Activated T-cell treated with anti-CD3 and anti-CD28 coated beads, Interleukin-2, amount 50 U/mL, for 72 hours (primary cell): ENCODE results near the gene PCCA. TPM values are rescaled to one million over a fixed set of nuclear protein-coding genes. Genes with fewer than 3 reads are reported as not detected.

Experiments used
- ATAC-seq, 2 donors: fragments of 150-1000 bp; cut with Tn5 transposase; replicated peaks in 1 of 2; 2 replicates each; pipeline ENCODE4 v1.10.0; 2021; ENCODE audit warnings: moderate library complexity in 2 of 2, mild to moderate bottlenecking in 1 of 2
- DNase-seq, 2 donors: peaks; one replicate each; pipeline ENCODE4 v3.0.0; 2021 to 2022; ENCODE audit warnings: mixed read lengths in 1 of 2
- H3K27ac Mint-ChIP-seq: one replicate; pipeline ENCODE4 v1.8.0; 2022; ENCODE audit warnings: mild to moderate bottlenecking, moderate library complexity, mixed read lengths
- H3K27me3 Mint-ChIP-seq: one replicate; pipeline ENCODE4 v1.8.0; 2022; ENCODE audit warnings: low read depth, mixed read lengths
- H3K36me3 Mint-ChIP-seq, 2 donors: one replicate each; pipeline ENCODE4 v1.8.0; 2022; ENCODE audit warnings: mixed read lengths in 2 of 2, mild to moderate bottlenecking in 1 of 2; ENCODE audit not compliant: insufficient read depth in 2 of 2
- H3K4me1 Mint-ChIP-seq: one replicate; pipeline ENCODE4 v1.8.0; 2022; ENCODE audit warnings: low read depth, mixed read lengths
- H3K4me3 Mint-ChIP-seq, 2 donors: one replicate each; pipeline ENCODE4 v1.8.0; 2022; ENCODE audit warnings: mild to moderate bottlenecking in 2 of 2, mixed read lengths in 2 of 2, moderate library complexity in 2 of 2
- H3K9me3 Mint-ChIP-seq, 2 donors: one replicate each; pipeline ENCODE4 v1.8.0; 2022; ENCODE audit warnings: mixed read lengths in 2 of 2
- total RNA-seq, 2 donors: library from RNA; stranded (reverse); gene quantifications; one replicate each; pipeline ENCODE4 v1.2.3, GENCODE V29; 2022

PCCA gene
- total RNA-seq, 2 donors from 2014 or later = 10.5 to 16.9 TPM

DNA sequence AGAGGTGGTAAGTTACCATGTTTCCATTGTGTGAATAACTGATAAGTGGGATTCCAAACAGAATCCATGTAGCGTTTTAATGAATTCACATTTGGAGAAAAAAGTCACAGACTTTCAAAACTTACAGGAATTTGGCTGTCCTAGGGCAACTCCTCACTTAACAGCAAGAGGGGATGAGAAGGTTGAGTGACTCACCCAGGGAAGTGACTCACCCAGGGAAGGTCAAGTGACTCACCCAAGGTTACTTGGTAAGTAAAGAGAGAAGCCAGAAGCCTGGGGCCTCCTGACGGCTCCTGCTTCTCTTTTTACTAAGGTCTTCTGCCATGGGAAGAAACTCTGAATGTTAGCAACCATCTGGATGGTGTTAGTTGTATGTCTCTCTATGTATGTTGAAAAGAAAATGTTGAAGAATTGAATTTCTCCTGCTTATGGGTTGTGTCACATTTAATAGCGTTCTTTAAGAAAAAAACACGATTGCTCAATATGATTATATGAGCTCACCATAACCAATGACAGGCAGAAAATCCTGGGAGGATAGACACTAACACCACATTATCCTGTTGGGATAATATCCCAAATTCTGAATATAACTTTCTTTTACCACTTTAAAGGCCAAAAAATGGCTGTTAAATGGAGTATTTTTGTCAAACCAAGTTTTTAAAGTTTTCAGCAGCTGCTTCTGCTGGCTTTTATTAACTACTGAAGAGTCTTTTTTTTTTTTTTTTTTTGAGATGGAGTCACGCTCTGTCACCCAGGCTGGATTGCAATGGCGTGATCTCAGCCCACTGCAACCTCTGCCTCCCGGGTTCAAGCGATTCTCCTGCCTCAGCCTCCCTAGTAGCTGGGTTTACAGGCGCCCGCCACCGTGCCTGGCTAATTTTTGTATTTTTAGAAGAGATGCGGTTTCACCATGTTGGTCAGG is 304.1 kb downstream of the PCCA start:
- Mint-ChIP-seq H3K4me3 (peak overlapping the region; percentile 69 to 86), H3K27ac (peak overlapping the region; percentile 91), H3K4me1 (peaks cover 35% of the 10 kb centered on the region), H3K27me3 (no peaks in the 10 kb centered on the region), H3K9me3 (no peaks in the 10 kb centered on the region), H3K36me3 (peaks cover 0 to 3% of the 10 kb centered on the region in 2 donors)
- DNase-seq (peak; percentile 77 to 84), ATAC-seq (peak; percentile 79 to 87)

DNA sequence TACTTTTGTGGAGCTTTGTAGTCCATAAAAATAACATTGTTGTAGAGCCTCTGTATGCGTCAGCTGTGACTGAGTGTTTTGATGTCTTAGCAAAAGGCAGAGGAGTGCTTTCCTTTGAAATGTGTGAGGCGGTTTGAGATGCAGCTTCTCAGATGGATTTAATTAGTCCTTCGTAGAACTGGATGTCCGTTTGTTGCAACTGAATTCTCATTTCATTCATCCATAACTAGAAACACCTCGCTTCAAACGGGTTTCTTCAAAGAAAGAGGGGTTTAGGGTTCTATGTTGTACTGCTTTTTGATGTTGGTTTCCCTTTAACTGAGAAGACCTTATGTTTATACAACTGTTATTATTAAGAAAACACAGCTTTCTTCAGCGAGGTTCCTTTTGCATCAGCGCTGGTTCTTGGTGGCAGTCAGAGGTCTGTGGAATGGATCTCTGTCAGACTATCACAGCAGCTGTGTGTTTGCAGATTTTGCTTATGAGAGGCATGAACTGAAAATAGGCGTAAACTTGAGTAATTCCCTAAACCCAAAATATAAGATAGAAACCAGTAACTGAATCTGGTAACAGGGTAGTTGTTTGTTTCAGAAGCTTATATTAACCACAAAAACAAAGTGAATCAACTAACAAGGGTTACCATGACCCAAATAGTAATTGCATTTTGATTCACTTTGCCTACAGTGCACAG is 305.3 kb downstream of the PCCA start:
- H3K4me1 Mint-ChIP-seq = peaks cover 35% of the 10 kb centered on the region
- DNase-seq (peak; percentile 46 to 60), ATAC-seq (peak; percentile 81 to 83)
- no peaks in the 10 kb centered on the region for H3K9me3 Mint-ChIP-seq
- H3K27ac Mint-ChIP-seq = peak overlapping the region; percentile 73
- no peaks in the 10 kb centered on the region for H3K27me3 Mint-ChIP-seq
- peak overlapping the region; percentile 53 to 86 for H3K4me3 Mint-ChIP-seq
- H3K36me3 Mint-ChIP-seq = peaks cover 0 to 3% of the 10 kb centered on the region in 2 donors

DNA sequence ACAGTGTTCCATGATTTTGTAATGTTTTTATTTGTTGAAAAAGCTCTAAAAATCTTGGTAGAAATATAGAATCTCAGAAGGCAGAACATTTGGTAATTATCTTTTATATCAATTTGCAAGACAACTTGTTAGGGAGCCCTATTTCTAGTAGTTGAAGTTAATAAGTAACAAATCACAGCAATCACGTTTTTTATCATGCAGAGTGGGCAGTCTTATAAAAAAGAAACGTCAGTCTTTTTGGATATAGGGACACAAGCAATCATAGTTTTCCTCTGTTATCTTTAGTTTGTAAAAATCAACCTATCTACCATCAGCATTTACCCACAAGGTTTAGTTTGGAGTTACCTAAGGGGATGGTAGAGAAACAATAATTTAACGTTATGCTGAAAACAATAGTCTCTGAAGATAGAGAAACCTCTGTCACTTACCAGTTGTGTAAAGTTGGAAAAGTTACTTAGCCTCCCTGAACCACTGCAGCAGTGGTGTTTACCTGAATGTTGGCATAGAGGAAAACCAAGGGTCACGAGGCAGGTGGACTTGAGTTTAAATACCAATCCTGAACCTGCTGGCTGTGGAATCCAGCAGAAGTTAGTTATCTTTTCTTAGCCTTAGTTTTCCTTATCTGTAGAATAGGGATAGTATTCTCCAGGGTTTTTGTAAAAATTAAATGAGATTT is 306.9 kb downstream of the PCCA start:
- H3K4me1 Mint-ChIP-seq = peaks cover 35% of the 10 kb centered on the region
- ATAC-seq (no peak), DNase-seq (no peak)
- H3K27me3 Mint-ChIP-seq = no peaks in the 10 kb centered on the region
- peaks cover 4 to 6% of the 10 kb centered on the region in 2 donors for H3K36me3 Mint-ChIP-seq
- H3K9me3 Mint-ChIP-seq = peaks cover 0 to 3% of the 10 kb centered on the region in 2 donors
- no peak overlapping the region for H3K27ac Mint-ChIP-seq
- H3K4me3 Mint-ChIP-seq = no peak overlapping the region

DNA sequence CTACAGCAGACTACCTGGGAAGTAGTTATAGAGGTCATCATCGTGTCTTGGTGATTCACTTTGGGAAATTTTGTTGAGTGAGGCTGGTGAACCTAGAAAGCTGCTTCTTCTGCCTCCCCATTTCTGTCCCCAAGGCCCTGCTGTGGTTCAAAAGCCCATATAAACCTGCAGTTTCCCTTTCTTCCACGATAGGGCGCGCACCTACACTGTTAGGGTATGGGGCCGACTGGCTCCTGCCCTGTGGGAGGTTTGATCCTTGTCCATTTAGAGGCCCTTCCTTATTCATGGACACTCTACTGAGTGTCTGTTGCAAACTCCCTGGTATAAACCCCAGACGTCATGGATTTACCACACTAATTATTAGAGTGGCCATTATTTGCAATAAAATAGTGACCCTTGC is 307.9 kb downstream of the PCCA start:
- Mint-ChIP-seq H3K9me3 (peaks cover 0 to 4% of the 10 kb centered on the region in 2 donors), H3K27me3 (no peaks in the 10 kb centered on the region), H3K4me3 (no peak overlapping the region), H3K27ac (no peak overlapping the region), H3K4me1 (peaks cover 34% of the 10 kb centered on the region), H3K36me3 (peaks cover 6% of the 10 kb centered on the region in 2 donors)
- DNase-seq (no peak), ATAC-seq (no peak)

DNA sequence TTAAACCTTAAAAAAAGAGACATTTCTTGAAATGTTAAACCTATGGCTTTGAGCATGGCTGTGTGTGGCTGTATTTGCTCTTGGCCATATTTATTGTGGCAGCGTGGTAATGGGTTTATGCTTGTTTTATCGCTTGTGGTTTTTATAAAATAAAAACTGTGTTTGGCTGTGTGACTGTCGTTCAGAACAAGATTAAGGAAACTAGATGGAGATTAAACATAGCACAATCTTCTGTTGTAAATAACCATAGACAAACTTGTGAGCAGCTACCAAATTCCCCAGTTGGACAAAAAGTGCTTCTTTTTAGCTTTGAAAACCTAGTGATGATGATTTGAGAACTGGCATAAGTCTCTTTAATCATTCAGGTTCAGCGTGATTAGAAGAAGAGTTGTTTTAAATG is 308.7 kb downstream of the PCCA start:
- H3K27ac Mint-ChIP-seq = no peak overlapping the region
- H3K36me3 Mint-ChIP-seq = peaks cover 7 to 9% of the 10 kb centered on the region in 2 donors
- H3K9me3 Mint-ChIP-seq = peaks cover 0 to 4% of the 10 kb centered on the region in 2 donors
- no peak overlapping the region for H3K4me3 Mint-ChIP-seq
- ATAC-seq = no peak
- DNase-seq = no peak
- H3K27me3 Mint-ChIP-seq = no peaks in the 10 kb centered on the region
- peaks cover 26% of the 10 kb centered on the region for H3K4me1 Mint-ChIP-seq

DNA sequence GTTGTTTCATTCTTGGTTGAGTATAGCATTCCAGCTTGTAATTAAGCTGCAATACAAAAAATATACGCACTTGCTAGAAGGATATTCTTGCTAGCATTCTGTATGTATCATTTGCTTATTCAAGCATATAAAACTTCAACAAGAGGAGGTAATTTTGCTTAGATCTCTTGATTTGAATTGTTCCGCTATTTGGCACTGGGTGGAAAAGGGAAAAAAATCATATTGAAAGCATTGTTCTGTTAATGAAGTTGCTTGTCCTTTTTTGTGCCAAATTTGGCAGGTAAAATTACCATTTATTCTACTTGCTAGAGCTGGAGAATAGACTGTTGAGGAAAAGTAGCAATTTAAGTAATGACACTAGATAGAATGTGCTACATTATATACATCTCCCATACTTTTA is 309.5 kb downstream of the PCCA start:
- Mint-ChIP-seq H3K9me3 (peaks cover 5 to 9% of the 10 kb centered on the region in 2 donors), H3K4me1 (peaks cover 18% of the 10 kb centered on the region), H3K27me3 (no peaks in the 10 kb centered on the region), H3K27ac (no peak overlapping the region), H3K36me3 (peaks cover 13 to 16% of the 10 kb centered on the region in 2 donors), H3K4me3 (no peak overlapping the region)
- DNase-seq (no peak), ATAC-seq (no peak)

DNA sequence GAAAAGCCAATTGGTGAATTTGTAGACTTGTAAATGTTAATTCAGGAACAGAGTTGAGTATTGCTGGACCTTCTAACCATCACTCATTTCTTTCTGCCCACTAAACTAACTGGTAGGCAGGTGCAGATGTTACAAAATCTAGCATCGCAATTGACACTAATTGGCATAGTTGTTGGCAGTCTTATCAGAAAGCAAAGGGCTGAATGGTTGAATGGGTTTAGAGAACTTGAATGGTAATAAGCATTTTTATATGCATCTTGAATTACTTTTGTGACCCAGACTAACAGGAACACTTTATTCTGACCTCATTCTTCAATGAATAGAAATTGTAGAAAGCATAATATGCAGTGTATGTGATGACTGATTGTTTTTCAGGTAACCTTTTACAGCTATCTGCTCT is 310.6 kb downstream of the PCCA start:
- peaks cover 18 to 20% of the 10 kb centered on the region in 2 donors for H3K36me3 Mint-ChIP-seq
- no peak overlapping the region for H3K27ac Mint-ChIP-seq
- no peak for ATAC-seq

DNA sequence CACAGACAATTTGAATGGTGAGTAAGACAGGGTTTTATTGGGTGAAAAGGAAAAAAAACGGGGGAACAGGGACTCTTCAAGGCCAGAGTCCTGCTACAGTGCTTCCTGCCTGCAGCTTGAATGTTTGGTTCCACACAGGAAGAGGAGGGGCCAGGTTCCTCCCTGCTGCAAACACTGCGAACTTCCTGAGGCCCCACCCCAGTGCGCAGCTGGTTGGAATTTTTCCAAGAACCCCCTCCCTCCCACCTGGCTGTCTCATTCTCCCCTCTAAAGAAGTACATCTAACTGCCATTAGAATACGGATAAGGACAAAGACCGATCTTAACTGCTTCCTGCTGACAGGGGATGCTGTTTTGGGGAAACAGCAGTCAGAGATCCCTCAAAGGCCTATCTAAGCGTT is 314.8 kb downstream of the PCCA start:
- H3K27ac Mint-ChIP-seq = no peak overlapping the region
- peaks cover 14 to 15% of the 10 kb centered on the region in 2 donors for H3K9me3 Mint-ChIP-seq
- DNase-seq = no peak
- H3K36me3 Mint-ChIP-seq = peaks cover 25 to 27% of the 10 kb centered on the region in 2 donors
- no peak for ATAC-seq
- H3K4me3 Mint-ChIP-seq = no peak overlapping the region
- no peaks in the 10 kb centered on the region for H3K4me1 Mint-ChIP-seq
- no peaks in the 10 kb centered on the region for H3K27me3 Mint-ChIP-seq

More for the DNA sequence above, 310.6 kb downstream of the PCCA start:
- Mint-ChIP-seq H3K27me3 (no peaks in the 10 kb centered on the region), H3K9me3 (peaks cover 9 to 10% of the 10 kb centered on the region in 2 donors), H3K4me3 (no peak overlapping the region), H3K4me1 (peaks cover 7% of the 10 kb centered on the region)
- DNase-seq = no peak

DNA sequence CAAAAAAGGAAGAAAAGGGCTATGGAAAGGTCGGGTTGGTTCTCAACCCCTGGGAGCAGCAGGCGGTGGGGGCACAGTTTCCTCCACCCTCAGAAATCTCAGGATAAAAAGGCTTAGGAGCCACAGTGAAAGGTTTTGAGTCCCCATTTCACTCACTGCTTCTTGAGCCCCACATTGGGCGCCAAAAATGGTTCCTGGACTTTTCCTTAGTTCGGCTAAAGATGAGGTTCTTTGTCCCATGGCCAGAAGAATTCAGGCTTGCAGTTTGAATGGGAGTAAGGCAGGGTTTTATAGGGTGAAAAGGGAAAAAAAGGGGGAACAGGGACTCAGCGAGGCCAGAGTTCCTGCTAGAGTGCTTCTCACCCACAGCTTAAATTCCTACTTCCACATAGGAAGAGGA is 320.2 kb downstream of the PCCA start:
- no peak for DNase-seq
- Mint-ChIP-seq H3K9me3 (peaks cover 9 to 14% of the 10 kb centered on the region in 2 donors), H3K36me3 (peaks cover 20 to 22% of the 10 kb centered on the region in 2 donors)

DNA sequence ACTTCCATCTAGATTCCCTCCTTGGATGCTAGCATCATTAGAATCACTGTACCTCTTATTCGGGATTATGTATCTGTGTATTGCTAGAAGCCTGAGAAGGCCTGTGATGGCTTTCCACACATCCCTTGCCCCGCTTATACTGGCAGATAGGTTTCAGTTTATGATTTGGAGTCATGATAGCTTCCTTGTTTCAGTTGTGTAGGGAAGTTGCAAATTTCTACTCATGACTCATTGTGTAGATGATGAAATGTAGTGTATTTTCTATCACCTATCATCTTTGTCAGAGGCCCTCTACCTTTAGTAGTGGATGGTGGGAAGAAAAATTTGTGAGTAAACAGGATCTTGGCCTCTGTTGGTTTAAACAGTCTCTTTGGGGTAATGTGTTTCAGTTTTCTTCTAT is 334.5 kb downstream of the PCCA start:
- H3K27ac Mint-ChIP-seq = peak overlapping the region; percentile 64
- H3K4me3 Mint-ChIP-seq = peak overlapping the region; percentile 16 to 26
- peaks cover 4% of the 10 kb centered on the region in 2 donors for H3K36me3 Mint-ChIP-seq
- peaks cover 13% of the 10 kb centered on the region for H3K4me1 Mint-ChIP-seq
- DNase-seq (no peak), ATAC-seq (peak; percentile 77 to 89)
- peaks cover 0 to 2% of the 10 kb centered on the region in 2 donors for H3K9me3 Mint-ChIP-seq
- no peaks in the 10 kb centered on the region for H3K27me3 Mint-ChIP-seq

More for the DNA sequence above, 320.2 kb downstream of the PCCA start:
- H3K4me1 Mint-ChIP-seq = no peaks in the 10 kb centered on the region
- no peak for ATAC-seq
- no peak overlapping the region for H3K4me3 Mint-ChIP-seq
- H3K27ac Mint-ChIP-seq = no peak overlapping the region
- no peaks in the 10 kb centered on the region for H3K27me3 Mint-ChIP-seq

DNA sequence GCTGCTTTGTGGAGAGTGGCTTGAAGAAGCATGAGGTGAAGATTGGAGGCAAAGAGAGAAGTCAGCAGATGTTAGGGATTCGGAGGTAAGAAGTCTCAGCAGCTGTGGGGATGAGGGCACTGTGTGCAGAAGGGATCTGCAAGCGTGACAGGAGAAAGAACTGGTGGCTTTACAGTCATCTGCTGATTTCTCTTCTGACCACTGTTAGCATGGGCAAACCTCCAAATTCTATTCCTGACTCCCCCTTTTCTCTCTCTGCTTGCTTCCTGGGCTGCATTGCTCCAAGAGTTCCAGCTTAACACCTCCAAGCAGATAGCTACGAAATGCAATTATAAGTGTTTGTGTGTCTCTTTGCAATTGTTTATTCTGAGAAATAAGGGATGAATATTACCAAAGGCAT is 340.1 kb downstream of the PCCA start:
- peaks cover 0 to 3% of the 10 kb centered on the region in 2 donors for H3K9me3 Mint-ChIP-seq
- H3K27me3 Mint-ChIP-seq = no peaks in the 10 kb centered on the region
- no peak for DNase-seq
- peaks cover 0 to 3% of the 10 kb centered on the region in 2 donors for H3K36me3 Mint-ChIP-seq
- H3K4me1 Mint-ChIP-seq = peaks cover 14% of the 10 kb centered on the region
- H3K4me3 Mint-ChIP-seq = no peak overlapping the region
- ATAC-seq = no peak
- H3K27ac Mint-ChIP-seq = peak overlapping the region; percentile 45

DNA sequence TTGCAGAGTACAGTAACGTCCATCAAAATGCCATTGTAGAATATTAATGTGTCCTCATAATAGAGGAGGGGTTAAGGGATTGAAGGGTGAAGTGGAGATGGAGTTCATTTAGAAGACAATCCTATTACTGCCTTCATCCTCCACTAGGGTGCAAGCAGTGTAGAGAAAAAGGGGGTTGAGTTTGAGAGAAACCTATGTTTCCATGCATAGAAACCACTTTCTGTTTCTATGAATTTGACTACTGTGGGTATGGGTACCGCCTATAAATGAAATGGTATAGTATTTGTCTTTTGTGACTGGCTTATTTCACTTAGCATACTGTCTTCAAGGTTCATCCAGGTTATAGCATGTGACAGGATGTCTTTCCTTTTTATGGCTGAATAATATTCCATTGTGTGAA is 343.7 kb downstream of the PCCA start:
- ATAC-seq = no peak
- H3K27ac Mint-ChIP-seq = no peak overlapping the region
- H3K36me3 Mint-ChIP-seq = peaks cover 0 to 3% of the 10 kb centered on the region in 2 donors

DNA sequence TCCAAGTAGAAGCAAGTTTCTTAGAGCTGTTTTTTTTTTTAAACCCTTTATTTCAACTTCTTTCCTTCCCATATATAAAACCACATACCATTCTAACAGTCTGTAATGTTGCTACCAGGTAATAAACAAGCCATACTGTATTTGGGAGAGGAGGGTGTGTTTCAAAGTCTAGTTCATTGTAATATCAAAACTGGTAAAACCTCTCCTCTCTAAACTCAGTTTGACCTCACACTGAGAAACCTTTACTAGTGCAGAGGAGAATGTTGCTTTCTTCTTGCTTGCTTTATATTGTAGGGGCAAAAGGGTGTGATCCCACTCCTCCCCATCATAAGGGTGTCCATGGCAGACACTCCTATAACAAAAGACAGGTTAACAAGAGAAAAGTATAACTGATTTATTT is 344.6 kb downstream of the PCCA start:
- ATAC-seq (no peak), DNase-seq (no peak)
- Mint-ChIP-seq H3K4me1 (peaks cover 23% of the 10 kb centered on the region), H3K36me3 (peaks cover 0 to 3% of the 10 kb centered on the region in 2 donors), H3K9me3 (peaks cover 0 to 3% of the 10 kb centered on the region in 2 donors), H3K27ac (no peak overlapping the region), H3K4me3 (no peak overlapping the region), H3K27me3 (no peaks in the 10 kb centered on the region)

More for the DNA sequence above, 343.7 kb downstream of the PCCA start:
- Mint-ChIP-seq H3K4me1 (peaks cover 23% of the 10 kb centered on the region), H3K4me3 (no peak overlapping the region), H3K27me3 (no peaks in the 10 kb centered on the region), H3K9me3 (peaks cover 0 to 3% of the 10 kb centered on the region in 2 donors)
- no peak for DNase-seq
